Naive B cell (primary cell): Measurements from ENCODE around the gene HIF3A. TPM values are rescaled to one million over a fixed set of nuclear protein-coding genes. Genes with fewer than 3 reads are reported as not detected.

Experiments used
- ATAC-seq, 2 donors: fragments of 150-1000 bp; cut with Tn5 transposase; 2 replicates each; pipeline ENCODE4 v1.10.0; 2021; ENCODE audit warnings: low read depth in 2 of 2, mild to moderate bottlenecking in 2 of 2, moderate library complexity in 2 of 2
- DNase-seq: peaks from one replicate; pipeline ENCODE4 v3.0.0; 2022
- H3K27ac Mint-ChIP-seq, 6 donors: one replicate each; pipeline ENCODE4 v1.8.0; 2020 to 2022; ENCODE audit warnings: mild to moderate bottlenecking in 6 of 6, mixed read lengths in 6 of 6, moderate library complexity in 5 of 6, inconsistent platforms in 2 of 6
- H3K27me3 Mint-ChIP-seq, 3 donors: one replicate each; pipeline ENCODE4 v1.8.0; 2021 to 2022; ENCODE audit warnings: mixed read lengths in 3 of 3, mild to moderate bottlenecking in 1 of 3
- H3K36me3 Mint-ChIP-seq, 2 donors: one replicate each; pipeline ENCODE4 v1.8.0; 2020 to 2022; ENCODE audit warnings: mixed read lengths in 2 of 2, inconsistent platforms in 1 of 2, mild to moderate bottlenecking in 1 of 2
- H3K4me1 Mint-ChIP-seq, 3 donors: one replicate each; pipeline ENCODE4 v1.8.0; 2020 to 2022; ENCODE audit warnings: mixed read lengths in 3 of 3, inconsistent platforms in 1 of 3, mild to moderate bottlenecking in 1 of 3, moderate library complexity in 1 of 3
- H3K4me3 Mint-ChIP-seq, 8 donors: one replicate each; pipeline ENCODE4 v1.8.0; 2020 to 2022; ENCODE audit warnings: mild to moderate bottlenecking in 8 of 8, mixed read lengths in 8 of 8, moderate library complexity in 8 of 8, inconsistent platforms in 2 of 8
- H3K9me3 Mint-ChIP-seq, 7 donors: one replicate each; pipeline ENCODE4 v1.8.0; 2020 to 2022; ENCODE audit warnings: mixed read lengths in 7 of 7, mild to moderate bottlenecking in 5 of 7, inconsistent platforms in 2 of 7, moderate library complexity in 1 of 7
- polyA plus RNA-seq, 6 donors: library from polyadenylated mRNA; unstranded; fragments of 300-500 nt; fragmentation: Illumina TruSeq; gene quantifications; one replicate each; pipeline ENCODE4 v1.2.3, GENCODE V29; 2021; ENCODE audit warnings: low read depth in 6 of 6

The HIF3A gene
- polyA plus RNA-seq, 6 donors from 2014 or later = not detected

GRCh38 chr19:46388311-46389095 lies 91.7 kb downstream of the HIF3A start:
- no peaks in the 10 kb centered on the region for H3K27me3 Mint-ChIP-seq
- H3K4me1 Mint-ChIP-seq = peaks cover 0 to 6% (median 5%) of the 10 kb centered on the region in 3 donors
- H3K27ac Mint-ChIP-seq = no peak overlapping the region
- H3K9me3 Mint-ChIP-seq = no peaks in the 10 kb centered on the region
- ATAC-seq = no peak
- H3K4me3 Mint-ChIP-seq = no peak overlapping the region
- H3K36me3 Mint-ChIP-seq = peaks cover 7 to 25% of the 10 kb centered on the region in 2 donors
- no peak for DNase-seq

GRCh38 chr19:46390121-46390858 lies 93.4 kb downstream of the HIF3A start:
- no peaks in the 10 kb centered on the region for H3K9me3 Mint-ChIP-seq
- H3K36me3 Mint-ChIP-seq = peaks cover 7 to 21% of the 10 kb centered on the region in 2 donors
- no peak overlapping the region for H3K4me3 Mint-ChIP-seq
- ATAC-seq (no peak), DNase-seq (no peak)
- peak overlapping the region in 1 of 6 donors; percentile 69 for H3K27ac Mint-ChIP-seq
- no peaks in the 10 kb centered on the region for H3K27me3 Mint-ChIP-seq
- peaks cover 0 to 7% (median 6%) of the 10 kb centered on the region in 3 donors for H3K4me1 Mint-ChIP-seq

GRCh38 chr19:46390866-46391265 lies 94.0 kb downstream of the HIF3A start:
- Mint-ChIP-seq H3K36me3 (peaks cover 7 to 21% of the 10 kb centered on the region in 2 donors), H3K27me3 (no peaks in the 10 kb centered on the region), H3K4me3 (no peak overlapping the region), H3K9me3 (no peaks in the 10 kb centered on the region), H3K4me1 (peaks cover 0 to 10% (median 7%) of the 10 kb centered on the region in 3 donors), H3K27ac (peak overlapping the region in 1 of 6 donors; percentile 26)
- ATAC-seq = no peak
- DNase-seq = no peak

GRCh38 chr19:46391296-46392251 lies 94.7 kb downstream of the HIF3A start:
- H3K36me3 Mint-ChIP-seq = peaks cover 7 to 21% of the 10 kb centered on the region in 2 donors
- H3K4me3 Mint-ChIP-seq = no peak overlapping the region
- DNase-seq (no peak), ATAC-seq (no peak)
- H3K27ac Mint-ChIP-seq = peak overlapping the region in 1 of 6 donors; percentile 26
- peaks cover 0 to 10% (median 7%) of the 10 kb centered on the region in 3 donors for H3K4me1 Mint-ChIP-seq
- no peaks in the 10 kb centered on the region for H3K9me3 Mint-ChIP-seq
- H3K27me3 Mint-ChIP-seq = no peaks in the 10 kb centered on the region

GRCh38 chr19:46392252-46392801 lies 95.5 kb downstream of the HIF3A start:
- DNase-seq (no peak), ATAC-seq (peak; percentile 14 to 16)
- Mint-ChIP-seq H3K4me3 (no peak overlapping the region), H3K27me3 (peaks cover 0 to under 1% (median 0%) of the 10 kb centered on the region in 3 donors), H3K27ac (peak overlapping the region in 2 of 6 donors; percentile 42 to 44), H3K36me3 (peaks cover 7 to 19% of the 10 kb centered on the region in 2 donors), H3K9me3 (no peaks in the 10 kb centered on the region), H3K4me1 (peaks cover 0 to 10% (median 7%) of the 10 kb centered on the region in 3 donors)

GRCh38 chr19:46392837-46393236 lies 96.0 kb downstream of the HIF3A start:
- Mint-ChIP-seq H3K27ac (peak overlapping the region in 3 of 6 donors; percentile 5 to 44 (median 23)), H3K4me1 (peaks cover 0 to 10% (median 7%) of the 10 kb centered on the region in 3 donors), H3K27me3 (peaks cover 0 to 4% (median 0%) of the 10 kb centered on the region in 3 donors), H3K36me3 (peaks cover 7 to 14% of the 10 kb centered on the region in 2 donors), H3K9me3 (no peaks in the 10 kb centered on the region), H3K4me3 (no peak overlapping the region)
- DNase-seq (no peak), ATAC-seq (no peak)

Other genes starting within 250 kb of the HIF3A start
- not detected for gene IGFL3, start 172.4 kb upstream of the HIF3A start, polyA plus RNA-seq
- gene IGFL2, start 148.8 kb upstream of the HIF3A start, polyA plus RNA-seq = not detected
- gene IGFL1, start 67.3 kb upstream of the HIF3A start, polyA plus RNA-seq = not detected
- 10 to 100 TPM; 14.5 to 26.6 (median 19.7) TPM for gene PPP5C, start 50.0 kb downstream of the HIF3A start, polyA plus RNA-seq
- not detected for gene CCDC8, start 116.5 kb downstream of the HIF3A start, polyA plus RNA-seq
- not detected for gene PNMA8C, start 131.9 kb downstream of the HIF3A start, polyA plus RNA-seq
- not detected for gene PNMA8A, start 174.5 kb downstream of the HIF3A start, polyA plus RNA-seq
- gene PNMA8B, start 198.8 kb downstream of the HIF3A start, polyA plus RNA-seq = 1 to 10 TPM in 1 of 6 donors, under 1 TPM in 3, not detected in 2; 0.05 to 1.3 (median 0.12) TPM